Uterus (tissue), 2 donors: ENCODE results near the gene FAM25A.

Experiments used
- POLR2A ChIP-seq, 2 donors: fragments of 450-650 bp; IDR thresholded peaks; one replicate each; pipeline ENCODE4 v1.6.1; 2016; ENCODE audit warnings: antibody characterized with exemption in 2 of 2, mild to moderate bottlenecking in 1 of 2, moderate library complexity in 1 of 2
- TF ChIP-seq, protein P1 (sequence below), 4 experiments: fragments of 200-600 bp in 2 of 4; fragments of 450-650 bp in 2 of 4; sonication (generic) in 2 of 4; IDR thresholded peaks; one replicate each; pipeline ENCODE4 v1.5.1; 2016 to 2019; ENCODE audit warnings: antibody characterized with exemption in 4 of 4, mild to moderate bottlenecking in 2 of 4, moderate library complexity in 1 of 4

- TF ChIP-seq, protein P1, sequence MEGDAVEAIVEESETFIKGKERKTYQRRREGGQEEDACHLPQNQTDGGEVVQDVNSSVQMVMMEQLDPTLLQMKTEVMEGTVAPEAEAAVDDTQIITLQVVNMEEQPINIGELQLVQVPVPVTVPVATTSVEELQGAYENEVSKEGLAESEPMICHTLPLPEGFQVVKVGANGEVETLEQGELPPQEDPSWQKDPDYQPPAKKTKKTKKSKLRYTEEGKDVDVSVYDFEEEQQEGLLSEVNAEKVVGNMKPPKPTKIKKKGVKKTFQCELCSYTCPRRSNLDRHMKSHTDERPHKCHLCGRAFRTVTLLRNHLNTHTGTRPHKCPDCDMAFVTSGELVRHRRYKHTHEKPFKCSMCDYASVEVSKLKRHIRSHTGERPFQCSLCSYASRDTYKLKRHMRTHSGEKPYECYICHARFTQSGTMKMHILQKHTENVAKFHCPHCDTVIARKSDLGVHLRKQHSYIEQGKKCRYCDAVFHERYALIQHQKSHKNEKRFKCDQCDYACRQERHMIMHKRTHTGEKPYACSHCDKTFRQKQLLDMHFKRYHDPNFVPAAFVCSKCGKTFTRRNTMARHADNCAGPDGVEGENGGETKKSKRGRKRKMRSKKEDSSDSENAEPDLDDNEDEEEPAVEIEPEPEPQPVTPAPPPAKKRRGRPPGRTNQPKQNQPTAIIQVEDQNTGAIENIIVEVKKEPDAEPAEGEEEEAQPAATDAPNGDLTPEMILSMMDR (IDR thresholded peaks at IDR 0.05): no peak
- no peak for TF ChIP-seq POLR2A (IDR thresholded peaks at IDR 0.05)
Measured at GRCh38 chr10:86976362-86977056, 43.6 kb upstream of the FAM25A start.
